GM12892 (cell line): ENCODE results near the gene CNN1.
"Not testable (repeated sequence)": the region's sequence is repeated elsewhere in the genome, so short reads cannot be mapped to it uniquely, and the experiment has no call there.

ENCODE experiments used
- POLR2A ChIP-seq: IDR thresholded peaks from 2 replicates; pipeline ENCODE4 v1.6.1; 2011; ENCODE audit warnings: low read depth, low read length, control low read depth
- POLR2AphosphoS5 ChIP-seq: IDR thresholded peaks from 2 replicates; pipeline ENCODE4 v1.6.1; 2011; ENCODE audit warnings: low read depth, low read length, control low read depth

- not testable (repeated sequence) for TF ChIP-seq POLR2A, POLR2AphosphoS5
Observed at GRCh38 chr19:11573763-11574162, 35.1 kb downstream of the CNN1 start.
